ENCODE measurements around the gene VAMP1.

Gene VAMP1

DNA sequence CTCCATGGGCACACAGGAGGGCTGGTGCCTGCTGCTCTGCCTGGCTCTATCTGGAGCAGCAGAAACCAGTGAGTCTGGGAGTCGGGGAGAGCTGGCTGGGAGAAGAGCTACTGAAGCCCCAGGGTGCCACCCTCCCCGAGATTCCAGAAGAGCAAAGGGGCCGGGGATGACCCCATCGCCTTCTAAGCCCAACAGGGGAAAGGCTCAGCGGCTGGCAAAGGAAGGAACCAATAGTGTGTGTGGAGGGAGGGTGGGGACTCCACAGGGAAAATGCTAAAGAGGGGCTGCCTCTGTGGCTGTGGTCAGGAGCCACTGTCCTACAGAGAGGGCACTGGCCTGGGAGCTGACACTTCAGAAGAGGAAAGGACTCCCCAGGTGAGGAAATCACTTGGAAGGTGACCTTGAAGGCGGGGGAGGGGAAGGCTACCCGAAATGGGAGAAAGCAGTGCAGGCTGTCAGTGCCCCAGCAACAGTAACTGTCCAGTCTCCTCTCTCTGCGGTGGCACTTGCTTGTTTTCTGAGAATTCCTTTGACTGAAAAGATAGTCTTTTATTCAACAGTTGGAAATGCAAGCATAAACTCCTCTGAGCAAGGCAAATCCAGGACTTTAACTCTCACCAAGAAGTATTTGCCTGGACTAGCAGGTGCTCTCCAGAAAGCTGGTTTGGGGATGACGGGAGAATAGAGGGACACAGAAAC is 18.1 kb downstream of the VAMP1 start:
- TF ChIP-seq CTCF (IDR thresholded peaks at IDR 0.05; ENCODE audit: insufficient read depth, low read depth, low read length, missing control alignments): no peak
- peak overlapping the region; percentile 95 for H3K4me3 ChIP-seq (ENCODE audit: low read depth, low read length)
- DNase-seq (ENCODE audit: low read depth): peak; percentile 53

GRCh38 chr12:6451348-6452244 is 18.9 kb downstream of the VAMP1 start, which contains the start of gene TAPBPL:
TAPBPL (plus strand) TSS chr12:6452042; CDS start chr12:6452249, 207 bp downstream.
- no peak for TF ChIP-seq CTCF (IDR thresholded peaks at IDR 0.05; ENCODE audit: insufficient read depth, low read depth, low read length, missing control alignments)
- peak within 1 kb of the TSS; percentile 95 for H3K4me3 ChIP-seq (ENCODE audit: low read depth, low read length)
- peak; percentile 95 for DNase-seq (ENCODE audit: low read depth)

DNA sequence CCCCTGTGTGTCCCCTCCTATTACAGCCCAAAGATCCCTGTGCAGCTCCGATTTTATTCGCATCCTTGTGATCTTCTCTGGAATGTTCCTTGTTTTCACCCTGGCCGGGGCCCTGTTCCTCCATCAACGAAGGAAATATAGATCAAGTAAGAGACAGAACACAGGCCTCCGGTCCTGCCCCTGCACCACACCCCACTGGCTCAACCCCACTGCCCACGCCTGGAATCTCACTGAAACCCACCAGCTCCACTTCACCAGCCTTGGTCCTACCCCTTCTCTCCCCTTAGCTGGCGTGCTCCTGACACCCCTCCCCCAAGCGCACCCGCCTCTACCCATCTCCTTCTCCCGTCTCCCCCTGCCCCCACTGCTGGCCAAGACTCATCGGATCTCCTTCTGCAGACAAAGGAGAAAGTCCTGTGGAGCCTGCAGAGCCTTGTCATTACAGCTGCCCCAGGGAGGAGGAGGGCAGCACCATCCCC is 19.6 kb downstream of the VAMP1 start:
- DNase-seq (ENCODE audit: low read depth): no peak
- TF ChIP-seq CTCF (IDR thresholded peaks at IDR 0.05; ENCODE audit: insufficient read depth, low read depth, low read length, missing control alignments): no peak
- H3K4me3 ChIP-seq (ENCODE audit: low read depth, low read length): peak overlapping the region; percentile 95

DNA sequence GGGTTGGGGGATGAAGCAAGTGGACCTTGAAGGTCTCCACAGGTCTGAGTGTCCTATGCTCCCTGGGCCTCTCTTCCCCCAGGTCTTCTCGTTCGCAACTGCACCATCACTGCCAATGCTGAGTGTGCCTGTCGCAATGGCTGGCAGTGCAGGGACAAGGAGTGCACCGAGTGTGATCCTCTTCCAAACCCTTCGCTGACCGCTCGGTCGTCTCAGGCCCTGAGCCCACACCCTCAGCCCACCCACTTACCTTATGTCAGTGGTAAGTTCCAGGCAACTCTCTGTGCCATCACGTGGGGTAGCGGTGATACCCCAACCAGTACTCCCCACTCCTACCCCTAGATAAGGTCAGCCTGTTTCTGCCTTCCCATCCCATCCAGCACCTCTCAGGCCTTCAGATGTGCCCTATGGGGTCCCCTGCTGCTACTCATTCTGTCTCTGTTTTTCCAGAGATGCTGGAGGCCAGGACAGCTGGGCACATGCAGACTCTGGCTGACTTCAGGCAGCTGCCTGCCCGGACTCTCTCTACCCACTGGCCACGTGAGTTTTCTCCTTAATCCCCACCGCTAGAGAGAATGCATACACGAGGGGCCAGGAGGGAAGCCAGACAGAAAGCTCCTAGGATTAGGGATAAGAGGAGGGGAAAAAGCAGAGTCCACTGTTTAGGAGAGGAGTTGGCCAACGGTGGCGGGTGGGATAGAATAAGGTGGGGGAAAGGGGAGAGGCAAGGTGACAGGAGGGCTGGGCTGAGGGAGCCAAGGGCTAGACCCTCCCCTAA is 20.2 kb downstream of the VAMP1 start:
- DNase-seq (ENCODE audit: low read depth): no peak
- TF ChIP-seq CTCF (IDR thresholded peaks at IDR 0.05; ENCODE audit: insufficient read depth, low read depth, low read length, missing control alignments): no peak
- H3K4me3 ChIP-seq (ENCODE audit: low read depth, low read length): peak overlapping the region; percentile 95

DNA sequence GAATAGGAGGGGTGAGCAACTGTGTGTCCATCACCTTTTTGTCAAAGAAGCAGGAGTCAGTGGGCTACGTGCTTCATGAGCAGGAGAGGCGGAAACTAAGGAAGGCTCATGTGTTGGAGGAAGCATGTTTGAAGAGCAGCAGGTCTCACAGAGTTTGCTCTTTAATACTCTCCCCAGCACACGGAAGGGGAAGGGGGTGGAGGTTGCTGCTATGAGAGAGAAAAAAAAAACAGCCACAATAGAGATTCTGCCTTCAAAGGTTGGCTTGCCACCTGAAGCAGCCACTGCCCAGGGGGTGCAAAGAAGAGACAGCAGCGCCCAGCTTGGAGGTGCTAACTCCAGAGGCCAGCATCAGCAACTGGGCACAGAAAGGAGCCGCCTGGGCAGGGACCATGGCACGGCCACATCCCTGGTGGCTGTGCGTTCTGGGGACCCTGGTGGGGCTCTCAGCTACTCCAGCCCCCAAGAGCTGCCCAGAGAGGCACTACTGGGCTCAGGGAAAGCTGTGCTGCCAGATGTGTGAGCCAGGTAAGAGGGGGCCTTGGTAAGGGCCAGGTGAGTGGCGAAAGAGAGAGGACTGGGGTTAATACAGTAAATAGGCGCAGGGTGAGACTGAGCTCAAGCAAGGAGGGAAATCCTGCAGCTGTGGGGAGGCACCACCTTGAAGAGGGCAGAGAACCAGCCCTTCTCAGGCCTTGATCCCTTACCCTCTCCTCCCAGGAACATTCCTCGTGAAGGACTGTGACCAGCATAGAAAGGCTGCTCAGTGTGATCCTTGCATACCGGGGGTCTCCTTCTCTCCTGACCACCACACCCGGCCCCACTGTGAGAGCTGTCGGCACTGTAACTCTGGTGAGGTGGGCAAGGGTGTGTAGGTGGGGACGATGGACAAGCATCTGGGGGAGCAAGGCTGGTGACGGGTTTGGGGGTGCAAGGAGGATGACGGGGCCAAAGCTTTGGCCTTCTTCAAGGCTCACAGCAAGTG is 25.5 kb downstream of the VAMP1 start, which contains the start of gene CD27:
Gene CD27, plus strand, starts transcription at position 252 of the 985 bp plus-strand sequence. Its CDS starts 141 bp downstream, at position 393.
- peak within 1 kb of the TSS; percentile 99 for H3K4me3 ChIP-seq (ENCODE audit: low read depth, low read length)
- TF ChIP-seq CTCF (IDR thresholded peaks at IDR 0.05; ENCODE audit: insufficient read depth, low read depth, low read length, missing control alignments): no peak

More for the DNA sequence above, 25.5 kb downstream of the VAMP1 start, which contains the start of gene CD27:
- peak; percentile 79 for DNase-seq (ENCODE audit: low read depth)

Data from GM12865 (cell line).